Measurements from ENCODE around the gene PGS1. TPM values are rescaled to one million over a fixed set of nuclear protein-coding genes. Genes with fewer than 3 reads are reported as not detected.
A peak's percentile ranks its signal among the peaks of the same experiment; 100 is the strongest.

PGS1 gene
- total and polyA plus RNA-seq, 2 of the 8 experiments (the other 6 are each of a cell fraction or from before 2014, with no cell fraction given) = 46.7 to 60.0 TPM

DNA sequence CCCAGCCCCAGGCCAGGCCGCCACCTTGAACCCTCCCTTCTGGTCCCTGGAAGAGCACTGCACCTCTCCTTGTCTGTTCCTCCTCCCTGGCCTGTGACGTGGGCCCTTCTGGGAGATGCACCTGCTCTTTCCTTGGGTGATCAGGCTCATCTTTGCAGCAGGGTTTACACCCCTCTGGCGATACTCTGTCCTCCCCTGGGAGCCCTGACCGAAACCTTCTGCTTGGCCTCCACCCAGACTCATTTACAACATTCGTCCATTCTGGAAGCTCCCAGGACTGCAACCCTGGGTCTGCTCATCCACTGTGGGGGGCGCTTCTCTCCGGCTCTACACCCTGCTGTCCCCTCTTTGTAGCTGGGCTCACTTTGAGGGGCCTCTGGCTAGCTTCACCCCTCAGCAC is 73.3 kb downstream of the PGS1 start:
- no peak overlapping the region for H2BK20ac ChIP-seq (ENCODE audit: low read length)
- H3K18ac ChIP-seq (ENCODE audit: extremely low read depth, low read length) = no peak overlapping the region
- no peak overlapping the region for H2BK120ac ChIP-seq (replicated peaks; ENCODE audit: low read depth, low read length)
- H3K9me3 ChIP-seq (ENCODE audit: insufficient read depth in 2 of 2, low read depth in 1 of 2, low read length in 1 of 2) = no peaks in the 10 kb centered on the region
- ChIA-PET POLR2A (ENCODE audit: partially characterized antibody) (no interaction called here), CTCF (ENCODE audit: partially characterized antibody) (interaction anchor here (1.0 to 2.1 kb wide), 6 partner anchors 9 to 200 kb away, joined by 3 to 8 read pairs (median 4); no protein-coding TSS in a partner anchor)
- no peak overlapping the region for H4K5ac ChIP-seq (ENCODE audit: insufficient read length, low read depth, low read length)
- H3K9ac ChIP-seq (replicated peaks in 1 of 4; ENCODE audit: extremely low read depth in 1 of 4, low read depth in 3 of 4, low read length in 3 of 4) = no peak overlapping the region
- no peak overlapping the region for H3K27ac ChIP-seq (ENCODE audit: low read depth, low read length)
- H3K27me3 ChIP-seq (replicated peaks in 1 of 4; ENCODE audit: control insufficient read depth in 3 of 4, extremely low read depth in 1 of 4, insufficient read depth in 3 of 4, low read length in 3 of 4) = no peaks in the 10 kb centered on the region
- no peak overlapping the region for H2BK12ac ChIP-seq (ENCODE audit: low read depth, low read length)
- no peaks in the 10 kb centered on the region for H3K36me3 ChIP-seq (ENCODE audit: control insufficient read depth in 2 of 4, insufficient read depth in 4 of 4, low read length in 3 of 4)
- no peak overlapping the region for H3K4ac ChIP-seq (replicated peaks; ENCODE audit: insufficient read length, low read depth, low read length)
- FAIRE-seq (no peak), DNase-seq (ENCODE audit: low read depth in 1 of 2, low spot score in 2 of 2) (no peak)
- H2AFZ ChIP-seq (ENCODE audit: low read length) = no peak overlapping the region
- H4K91ac ChIP-seq (replicated peaks; ENCODE audit: insufficient read length, low read length) = no peak overlapping the region
- no peaks in the 10 kb centered on the region for H3K23me2 ChIP-seq (ENCODE audit: low read depth, low read length)
- H3K79me2 ChIP-seq (ENCODE audit: control insufficient read depth in 1 of 2, insufficient read depth in 2 of 2, low read length in 2 of 2) = no peaks in the 10 kb centered on the region
- H2BK5ac ChIP-seq (ENCODE audit: low read depth, low read length) = no peak overlapping the region
- H2AK5ac ChIP-seq (ENCODE audit: low read depth, low read length) = no peak overlapping the region
- H4K20me1 ChIP-seq (replicated peaks in 1 of 2; ENCODE audit: control insufficient read depth in 1 of 2, insufficient read depth in 2 of 2, low read length in 2 of 2) = no peaks in the 10 kb centered on the region
- H3K4me3 ChIP-seq (ENCODE audit: extremely low read depth in 1 of 4, insufficient read depth in 2 of 4, low read depth in 3 of 4, low read length in 4 of 4) = no peak overlapping the region
- H3K23ac ChIP-seq (ENCODE audit: insufficient read length) = no peak overlapping the region
- no peak overlapping the region for H3K4me2 ChIP-seq (ENCODE audit: insufficient read depth in 1 of 2, low read depth in 2 of 2, low read length in 2 of 2)
- H3K79me1 ChIP-seq (ENCODE audit: low read depth, low read length) = no peaks in the 10 kb centered on the region
- H3K56ac ChIP-seq (replicated peaks; ENCODE audit: insufficient read length, low read depth, low read length) = no peak overlapping the region
- H3K4me1 ChIP-seq (replicated peaks in 1 of 4; ENCODE audit: control insufficient read depth in 3 of 4, insufficient read depth in 4 of 4, low read length in 3 of 4) = no peaks in the 10 kb centered on the region; a peak in 2 of 7 replicates
- H4K8ac ChIP-seq (ENCODE audit: extremely low read depth, insufficient read depth, low read length) = peak overlapping the region; percentile 45; the same call in 1 of the 2 replicates
- WGBS, 2 experiments (ENCODE audit: extremely low coverage in 1 of 2, insufficient coverage in 1 of 2, insufficient read length in 1 of 2, insufficient replicate concordance in 2 of 2, low coverage in 1 of 2, low lambda C conversion rate in 2 of 2, missing lambda C conversion rate in 1 of 2) = 82% methylated on average over 6 of the region's 7 CpGs; no CpG with 5 or more reads in 1 of the 2 experiments
- H2BK15ac ChIP-seq (ENCODE audit: low read length) = no peak overlapping the region
- H3K14ac ChIP-seq (ENCODE audit: insufficient read length) = no peak overlapping the region
- no peak for TF ChIP-seq EGR1 (IDR thresholded peaks at IDR 0.05; ENCODE audit: borderline replicate concordance, low read depth, low read length)
- no peak for TF ChIP-seq CREB1 (IDR thresholded peaks at IDR 0.05)
- no peak for TF ChIP-seq TEAD4 (IDR thresholded peaks at IDR 0.05; ENCODE audit: low read depth, low read length)
- TF ChIP-seq CTBP2 (IDR thresholded peaks at IDR 0.05; ENCODE audit: borderline replicate concordance, insufficient read depth, insufficient read length, low read length) = no peak
- no peak for TF ChIP-seq GABPA (IDR thresholded peaks at IDR 0.05; ENCODE audit: borderline replicate concordance, insufficient read depth, low read length)
- TF ChIP-seq, protein P1, sequence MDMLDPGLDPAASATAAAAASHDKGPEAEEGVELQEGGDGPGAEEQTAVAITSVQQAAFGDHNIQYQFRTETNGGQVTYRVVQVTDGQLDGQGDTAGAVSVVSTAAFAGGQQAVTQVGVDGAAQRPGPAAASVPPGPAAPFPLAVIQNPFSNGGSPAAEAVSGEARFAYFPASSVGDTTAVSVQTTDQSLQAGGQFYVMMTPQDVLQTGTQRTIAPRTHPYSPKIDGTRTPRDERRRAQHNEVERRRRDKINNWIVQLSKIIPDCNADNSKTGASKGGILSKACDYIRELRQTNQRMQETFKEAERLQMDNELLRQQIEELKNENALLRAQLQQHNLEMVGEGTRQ (IDR thresholded peaks at IDR 0.05; ENCODE audit: low read length) = no peak
- no peak for TF ChIP-seq EP300 (IDR thresholded peaks at IDR 0.05; ENCODE audit: borderline replicate concordance in 1 of 2, low read depth in 2 of 2, low read length in 2 of 2)
- no peak for TF ChIP-seq JUN (IDR thresholded peaks at IDR 0.05; ENCODE audit: low read depth, low read length)
- TF ChIP-seq HDAC2 (IDR thresholded peaks at IDR 0.05; ENCODE audit: borderline replicate concordance in 1 of 2, low read depth in 2 of 2, low read length in 2 of 2) = no peak
- no peak for TF ChIP-seq BCL11A (IDR thresholded peaks at IDR 0.05; ENCODE audit: low read depth in 2 of 2, low read length in 2 of 2)
